SK-N-SH (cell line): Measurements from ENCODE around the gene HRH2. TPM values are rescaled to one million over a fixed set of nuclear protein-coding genes. Genes with fewer than 3 reads are reported as not detected.
A peak's percentile ranks its signal among the peaks of the same experiment; 100 is the strongest.
"Not testable (repeated sequence)": the region's sequence is repeated elsewhere in the genome, so short reads cannot be mapped to it uniquely, and the experiment has no call there.

Source experiments
- CTCF ChIA-PET: fragments of 300-600, 350-600 bp; formaldehyde crosslinking; extraction: SDS; loops from one replicate; lab custom pipeline; 2021; lab: Yijun Ruan, JAX
- POLR2A ChIA-PET: fragments of 350-600 bp; sonication (Branson Sonifier 250); formaldehyde crosslinking; extraction: SDS; loops from one replicate; lab custom pipeline; 2020; ENCODE audit warnings: antibody characterized with exemption, inconsistent platforms; lab: Yijun Ruan, JAX
- DNase-seq: peaks from one replicate; pipeline ENCODE4 v3.0.0; 2012
- H2AFZ ChIP-seq: fragments of 200-600 bp; sonication (generic); 2 replicates; pipeline ENCODE4 v1.8.1; 2016; ENCODE audit warnings: antibody characterized with exemption, mild to moderate bottlenecking, low read depth
- H3F3A ChIP-seq: fragments of 200-600 bp; sonication (generic); replicated peaks from 2 replicates; pipeline ENCODE3; 2016; ENCODE audit warnings: antibody characterized with exemption, mild to moderate bottlenecking; ENCODE audit not compliant: insufficient read depth
- H3K27ac ChIP-seq, 2 experiments: fragments of 200-500 bp in 1 of 2; fragments of 200-600 bp in 1 of 2; sonication (Bioruptor generic) in 1 of 2; sonication (generic), shearing (Covaris generic) in 1 of 2; 2 replicates each; pipeline versions ENCODE4 v1.5.1 to v1.6.1; 2014 to 2016; ENCODE audit warnings: low read depth in 2 of 2, inconsistent platforms in 1 of 2, low read length in 1 of 2, mild to moderate bottlenecking in 1 of 2, mixed read lengths in 1 of 2
- H3K27me3 ChIP-seq: fragments of 200-600 bp; sonication (generic), shearing (Covaris generic); 2 replicates; pipeline ENCODE4 v1.6.1; 2016; ENCODE audit warnings: mixed run types; ENCODE audit not compliant: insufficient read depth
- H3K36me3 ChIP-seq, 2 experiments: fragments of 200-500 bp in 1 of 2; fragments of 200-600 bp in 1 of 2; sonication (Bioruptor generic) in 1 of 2; sonication (generic) in 1 of 2; replicated peaks in 1 of 2; 2 replicates each; pipeline versions ENCODE3 to v1.5.1; 2014 to 2016; ENCODE audit warnings: low read length in 1 of 2, mild to moderate bottlenecking in 1 of 2; ENCODE audit not compliant: insufficient read depth in 2 of 2, control insufficient read depth in 1 of 2
- H3K4me1 ChIP-seq, 2 experiments: fragments of 200-500 bp in 1 of 2; fragments of 200-600 bp in 1 of 2; sonication (Bioruptor generic) in 1 of 2; sonication (generic), shearing (Covaris generic) in 1 of 2; 2 replicates each; pipeline versions ENCODE4 v1.5.1 to v1.6.1; 2014 to 2016; ENCODE audit warnings: low read depth in 1 of 2, low read length in 1 of 2, mixed run types in 1 of 2; ENCODE audit not compliant: insufficient read depth in 2 of 2, control insufficient read depth in 1 of 2
- H3K4me2 ChIP-seq: fragments of 200-600 bp; sonication (generic), shearing (Covaris generic); 2 replicates; pipeline ENCODE4 v1.6.1; 2017; ENCODE audit warnings: mixed run types
- H3K4me3 ChIP-seq, 2 experiments: fragments of 200-500 bp in 1 of 2; fragments of 200-600 bp in 1 of 2; sonication (Bioruptor generic) in 1 of 2; sonication (generic), shearing (Covaris generic) in 1 of 2; 2 replicates each; pipeline versions ENCODE4 v1.5.1 to v1.8.1; 2014 to 2016; ENCODE audit warnings: low read depth in 2 of 2, inconsistent platforms in 1 of 2, low read length in 1 of 2, mild to moderate bottlenecking in 1 of 2, mixed read lengths in 1 of 2, moderate library complexity in 1 of 2
- H3K79me2 ChIP-seq: fragments of 200-600 bp; sonication (generic); 2 replicates; pipeline ENCODE4 v1.8.1; 2017; ENCODE audit warnings: mild to moderate bottlenecking; ENCODE audit not compliant: insufficient read depth
- H3K9ac ChIP-seq: fragments of 200-600 bp; sonication (generic); 2 replicates; pipeline ENCODE4 v1.6.1; 2017; ENCODE audit warnings: mixed run types
- H3K9me2 ChIP-seq: fragments of 200-600 bp; sonication (generic); 2 replicates; pipeline ENCODE4 v1.6.1; 2017; ENCODE audit warnings: mixed run types
- H3K9me3 ChIP-seq: fragments of 200-600 bp; sonication (generic); 2 replicates; pipeline ENCODE4 v1.6.1; 2017; ENCODE audit warnings: mixed run types, mild to moderate bottlenecking, moderate library complexity
- H4K20me1 ChIP-seq: fragments of 200-600 bp; sonication (generic); 2 replicates; pipeline ENCODE4 v1.6.1; 2017; ENCODE audit warnings: mild to moderate bottlenecking, mixed run types; ENCODE audit not compliant: insufficient read depth
- CTCF ChIP-seq: fragments of 200-600 bp; sonication (generic); IDR thresholded peaks from 2 replicates; pipeline ENCODE4 v1.6.1; 2017; ENCODE audit warnings: antibody characterized with exemption, mild to moderate bottlenecking, moderate library complexity
- ELF1 ChIP-seq: IDR thresholded peaks from 2 replicates; pipeline ENCODE4 v1.4.0; 2012
- FOXJ3 ChIP-seq: sonication (generic); formaldehyde crosslinking; IDR thresholded peaks from 2 replicates; pipeline ENCODE4 v1.5.1; 2020; ENCODE audit warnings: mild to moderate bottlenecking, missing genetic modification reagents
- JUND ChIP-seq: IDR thresholded peaks from 2 replicates; pipeline ENCODE4 v1.4.0; 2012
- MAX ChIP-seq: IDR thresholded peaks from 2 replicates; pipeline ENCODE4 v1.4.0; 2012; ENCODE audit warnings: low read depth
- NRF1 ChIP-seq: IDR thresholded peaks from 2 replicates; pipeline ENCODE4 v1.6.1; 2012; ENCODE audit warnings: low read depth, mild to moderate bottlenecking, low read length
- RAD21 ChIP-seq: IDR thresholded peaks from 2 replicates; pipeline ENCODE4 v1.6.1; 2012; ENCODE audit warnings: mild to moderate bottlenecking, low read length
- REST ChIP-seq: IDR thresholded peaks from 2 replicates; pipeline ENCODE4 v1.6.1; 2012; ENCODE audit warnings: mild to moderate bottlenecking, low read depth, low read length, moderate library complexity
- SMC3 ChIP-seq: IDR thresholded peaks from 2 replicates; pipeline ENCODE4 v1.6.1; 2012; ENCODE audit warnings: low read depth, low read length, improper control_type of control experiment
- TAF1 ChIP-seq: IDR thresholded peaks from 2 replicates; pipeline ENCODE4 v1.6.1; 2012; ENCODE audit warnings: low read depth, mild to moderate bottlenecking, low read length, moderate library complexity, borderline replicate concordance
- ZBTB33 ChIP-seq: IDR thresholded peaks from 2 replicates; pipeline ENCODE4 v1.4.0; 2012; ENCODE audit warnings: low read depth, borderline replicate concordance
- WGBS: methylation state at CpG from one replicate; pipeline ENCODE4 v1.1.6; 2017; ENCODE audit warnings: low lambda C conversion rate; 5-methylcytosine and 5-hydroxymethylcytosine counted together
- polyA plus RNA-seq, 3 experiments: library from polyadenylated mRNA; depleted of rRNA; stranded (reverse); fragments of >200 nt; gene quantifications; 2 replicates each; pipeline ENCODE4 v1.2.3, GENCODE V29; 2012

Gene HRH2
- polyA plus RNA-seq, 1 of the 3 experiments (the other 2 are of a cell fraction), result 0.08 TPM

GRCh38 chr5:175718401-175719108, 60.7 kb downstream of the HRH2 start:
- no peaks in the 10 kb centered on the region for H3K27me3 ChIP-seq
- CTCF ChIA-PET, result interaction anchor here (0.7 to 3.4 kb wide), 27 partner anchors 8 to 767 kb away, joined by 3 to 68 read pairs (median 4); no protein-coding TSS in a partner anchor
- 16% methylated on average over 8 of the region's 8 CpGs for WGBS
- no peak overlapping the region for H3K4me3 ChIP-seq
- no peak overlapping the region for H3K9ac ChIP-seq
- no peaks in the 10 kb centered on the region for H3F3A ChIP-seq
- H4K20me1 ChIP-seq, result no peaks in the 10 kb centered on the region
- no peaks in the 10 kb centered on the region for H3K9me3 ChIP-seq
- H3K4me2 ChIP-seq, result no peak overlapping the region
- H2AFZ ChIP-seq, result no peak overlapping the region
- no peaks in the 10 kb centered on the region; a peak in 1 of 4 replicates for H3K4me1 ChIP-seq
- H3K27ac ChIP-seq, result no peak overlapping the region
- no peaks in the 10 kb centered on the region for H3K36me3 ChIP-seq
- no peak for DNase-seq
- TF ChIP-seq RAD21, result peak; percentile 65
- no peak for TF ChIP-seq JUND
- peak; percentile 48; the same call in 1 of the 2 replicates for TF ChIP-seq SMC3
- TF ChIP-seq CTCF, result peak; percentile 51
- no peaks in the 10 kb centered on the region for H3K9me2 ChIP-seq
- no peaks in the 10 kb centered on the region for H3K79me2 ChIP-seq
- POLR2A ChIA-PET, result no interaction called here

- 84% methylated on average over 8 of the region's 8 CpGs for WGBS
- CTCF ChIA-PET, result interaction anchor here (0.7 to 3.4 kb wide), 25 partner anchors 9 to 768 kb away, joined by 3 to 68 read pairs (median 4); no protein-coding TSS in a partner anchor
- H3K4me2 ChIP-seq, H3K27ac ChIP-seq, H2AFZ ChIP-seq, H3K9me2 ChIP-seq, H3K9ac ChIP-seq, H3K36me3 ChIP-seq, H3F3A ChIP-seq, POLR2A ChIA-PET, DNase-seq, H3K4me1 ChIP-seq, H3K9me3 ChIP-seq, H3K4me3 ChIP-seq, H3K79me2 ChIP-seq, H4K20me1 ChIP-seq, H3K27me3 ChIP-seq: not testable (repeated sequence)
Observed at GRCh38 chr5:175719109-175719432, 61.2 kb downstream of the HRH2 start.

- POLR2A ChIA-PET, result no interaction called here
- Histone ChIP-seq H2AFZ (no peak overlapping the region), H3K4me1 (peaks cover 0 to 8% of the 10 kb centered on the region in 2 experiments; a peak in 1 of 4 replicates), H3K4me2 (no peak overlapping the region), H4K20me1 (no peaks in the 10 kb centered on the region), H3K79me2 (no peaks in the 10 kb centered on the region), H3K9ac (no peak overlapping the region), H3K27ac (no peak overlapping the region), H3K36me3 (no peaks in the 10 kb centered on the region), H3F3A (no peaks in the 10 kb centered on the region), H3K27me3 (no peaks in the 10 kb centered on the region), H3K9me2 (no peaks in the 10 kb centered on the region), H3K4me3 (no peak overlapping the region), H3K9me3 (no peaks in the 10 kb centered on the region)
- WGBS, result 37% methylated on average over 15 of the region's 15 CpGs
- CTCF ChIA-PET, result interaction anchor here (1.2 to 20.1 kb wide), 3 partner anchors 144 to 192 kb away, joined by 3 to 338 read pairs (median 235); partner anchors contain the start of gene CPLX2
- no peak for DNase-seq
- TF ChIP-seq TAF1 (no peak), FOXJ3 (CRISPR knock-in tag) (no peak), ZBTB33 (no peak), NRF1 (no peak), MAX (no peak), REST (no peak), ELF1 (no peak)
Observed at GRCh38 chr5:175724314-175725275, 66.7 kb downstream of the HRH2 start.
